ENCODE data around the gene BCKDK. TPM values are rescaled to one million over a fixed set of nuclear protein-coding genes. Genes with fewer than 3 reads are reported as not detected.
"Not testable (repeated sequence)": the region's sequence is repeated elsewhere in the genome, so short reads cannot be mapped to it uniquely, and the experiment has no call there.

The BCKDK gene
- polyA plus RNA-seq, 3 donors = 29.5 to 44.1 (median 42.6) TPM

GRCh38 chr16:31133046-31133501 is 24.9 kb downstream of the BCKDK start:
- no peak for DNase-seq (ENCODE audit: extremely low read depth in 1 of 11, low read depth in 9 of 11, low spot score in 4 of 11)

- DNase-seq (ENCODE audit: extremely low read depth in 1 of 11, low read depth in 9 of 11, low spot score in 4 of 11) = no peak
Measured at GRCh38 chr16:31134091-31134571, 25.9 kb downstream of the BCKDK start.

- peak in 1 of 11 donors; percentile 44 for DNase-seq (ENCODE audit: extremely low read depth in 1 of 11, low read depth in 9 of 11, low spot score in 4 of 11)
Measured at GRCh38 chr16:31134625-31135534, 26.7 kb downstream of the BCKDK start.

DNA sequence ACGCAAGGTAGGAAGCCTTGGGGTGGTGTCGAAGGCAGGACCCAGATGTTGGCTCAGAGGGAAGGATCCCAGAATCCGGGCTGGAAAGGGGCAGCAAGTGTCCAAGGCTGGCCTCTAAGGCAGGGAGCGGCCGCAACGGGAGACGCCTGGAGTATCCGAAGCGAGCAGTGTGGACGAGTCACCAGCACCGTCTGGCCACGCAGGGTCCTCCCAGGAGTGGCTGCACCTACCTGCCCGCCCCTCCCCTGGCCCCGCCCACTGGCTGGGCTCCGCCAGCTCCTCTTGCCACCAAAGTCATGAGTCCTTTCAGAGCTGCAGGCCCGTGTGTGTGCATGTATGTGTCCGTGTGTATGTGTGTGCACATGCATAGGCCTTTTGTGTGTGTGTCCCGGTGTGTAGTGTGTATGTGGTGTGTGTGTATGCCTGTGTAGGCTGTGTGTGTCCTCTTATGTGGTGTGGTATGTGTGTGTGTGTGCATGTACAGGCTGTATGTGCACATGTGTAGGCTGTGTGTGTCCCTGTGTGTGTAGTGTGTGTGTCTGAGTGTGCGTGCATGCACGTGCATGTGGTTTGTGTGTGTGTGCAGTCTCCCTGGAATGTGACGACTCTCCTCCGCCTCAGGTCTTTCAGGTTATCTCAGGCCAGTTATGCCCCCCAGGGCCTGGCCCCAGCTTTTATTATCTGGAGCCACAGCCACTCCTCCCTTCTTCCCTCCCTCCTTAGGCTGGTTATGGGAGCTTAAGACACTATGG is 27.5 kb downstream of the BCKDK start, which contains the start of gene PRSS8:
TSS of gene PRSS8 (minus strand) at position 193 of the 752 bp plus-strand sequence. CDS start 229 bp downstream, outside the sequence.
- DNase-seq (ENCODE audit: extremely low read depth in 1 of 11, low read depth in 9 of 11, low spot score in 4 of 11) = peak in 1 of 11 donors; percentile 27

- DNase-seq (ENCODE audit: extremely low read depth in 1 of 11, low read depth in 9 of 11, low spot score in 4 of 11) = no peak
Measured at GRCh38 chr16:31136287-31136662, 28.1 kb downstream of the BCKDK start.

DNA sequence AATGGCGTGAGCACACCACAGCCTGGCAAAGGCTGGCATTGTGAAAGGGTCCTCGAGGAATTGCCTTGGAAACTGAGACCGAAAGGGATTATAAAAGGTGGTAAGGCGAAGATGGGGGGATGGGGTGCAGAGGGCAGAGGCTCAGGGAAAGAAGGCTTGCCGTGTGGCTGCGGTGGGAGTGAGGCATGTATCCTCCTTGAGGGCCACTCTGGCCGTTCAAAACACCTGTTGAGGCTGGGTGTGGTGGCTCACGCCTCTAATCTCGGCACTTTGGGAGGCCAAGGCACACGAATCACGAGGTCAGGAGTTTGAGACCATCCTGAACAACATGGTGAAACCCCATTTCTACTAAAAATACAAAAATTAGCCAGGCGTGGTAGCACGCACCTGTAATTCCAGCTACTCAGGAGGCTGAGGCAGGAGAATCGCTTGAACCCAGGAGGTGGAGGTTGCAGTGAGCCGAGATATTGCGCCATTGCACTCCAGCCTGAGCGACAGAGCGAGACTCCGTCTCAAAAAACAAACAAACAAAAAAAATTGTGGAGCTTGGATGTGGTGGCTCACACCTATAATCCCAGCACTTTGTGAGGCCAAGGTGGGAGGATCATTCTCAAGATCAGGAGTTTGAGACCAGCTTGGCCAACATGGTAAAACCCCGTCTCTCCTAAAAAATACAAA is 28.8 kb downstream of the BCKDK start:
- DNase-seq (ENCODE audit: extremely low read depth in 1 of 11, low read depth in 9 of 11, low spot score in 4 of 11) = not testable (repeated sequence)

GRCh38 chr16:31138621-31139578 is 30.7 kb downstream of the BCKDK start:
- DNase-seq (ENCODE audit: extremely low read depth in 1 of 11, low read depth in 9 of 11, low spot score in 4 of 11) = peak in 1 of 11 donors; percentile 19

GRCh38 chr16:31141071-31141469 is 32.9 kb downstream of the BCKDK start:
- DNase-seq (ENCODE audit: extremely low read depth in 1 of 11, low read depth in 9 of 11, low spot score in 4 of 11) = not testable (repeated sequence)

- DNase-seq (ENCODE audit: extremely low read depth in 1 of 11, low read depth in 9 of 11, low spot score in 4 of 11) = no peak
Measured at GRCh38 chr16:31141489-31142108, 33.4 kb downstream of the BCKDK start.

DNA sequence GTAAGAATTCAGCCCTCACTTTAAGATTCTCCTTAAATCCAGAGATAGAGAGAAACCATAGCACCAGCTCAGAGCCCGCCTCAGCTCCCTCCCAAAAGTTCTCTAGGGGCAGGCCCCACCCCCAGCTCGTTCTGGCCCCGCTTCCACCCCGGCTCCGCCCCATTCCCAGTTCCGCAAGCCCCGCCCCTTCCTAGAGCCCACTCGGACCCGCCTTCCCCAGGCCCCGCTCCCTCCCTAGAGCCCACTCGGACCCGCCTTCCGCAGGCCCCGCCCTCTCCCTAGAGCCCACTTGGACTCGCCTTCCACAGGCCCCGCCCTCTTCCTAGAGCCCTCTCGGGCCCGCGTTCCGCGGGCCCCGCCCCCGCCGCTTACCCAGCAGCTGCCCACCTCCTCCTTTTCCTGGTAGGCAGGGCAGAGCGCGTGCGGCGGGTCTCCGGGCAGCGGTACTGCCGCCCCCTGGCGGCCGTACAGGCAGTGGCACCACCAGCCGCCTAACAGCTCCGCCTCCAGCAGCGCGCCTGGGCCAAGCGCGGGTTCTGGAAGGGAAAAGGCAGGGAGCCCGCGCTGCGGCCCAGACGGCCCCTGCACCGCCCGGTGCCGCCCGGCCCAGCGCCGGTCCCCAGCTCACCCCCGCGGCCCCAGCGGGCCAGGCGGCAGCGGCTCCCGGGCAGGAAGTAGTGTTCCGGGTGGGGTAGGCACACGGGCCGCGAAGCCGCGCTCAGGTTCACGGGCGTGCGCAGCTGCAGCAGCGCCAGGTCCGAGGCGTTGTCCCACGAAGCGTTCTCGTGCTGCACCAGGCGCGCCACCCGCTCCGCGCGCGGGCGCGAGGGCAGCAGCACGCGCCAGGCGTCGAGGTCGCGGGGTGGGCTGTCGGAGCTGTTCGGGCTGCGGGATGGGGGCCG is 34.2 kb downstream of the BCKDK start:
- peak; percentile 94 to 99 (median 98) for DNase-seq (ENCODE audit: extremely low read depth in 1 of 11, low read depth in 9 of 11, low spot score in 4 of 11)

DNA sequence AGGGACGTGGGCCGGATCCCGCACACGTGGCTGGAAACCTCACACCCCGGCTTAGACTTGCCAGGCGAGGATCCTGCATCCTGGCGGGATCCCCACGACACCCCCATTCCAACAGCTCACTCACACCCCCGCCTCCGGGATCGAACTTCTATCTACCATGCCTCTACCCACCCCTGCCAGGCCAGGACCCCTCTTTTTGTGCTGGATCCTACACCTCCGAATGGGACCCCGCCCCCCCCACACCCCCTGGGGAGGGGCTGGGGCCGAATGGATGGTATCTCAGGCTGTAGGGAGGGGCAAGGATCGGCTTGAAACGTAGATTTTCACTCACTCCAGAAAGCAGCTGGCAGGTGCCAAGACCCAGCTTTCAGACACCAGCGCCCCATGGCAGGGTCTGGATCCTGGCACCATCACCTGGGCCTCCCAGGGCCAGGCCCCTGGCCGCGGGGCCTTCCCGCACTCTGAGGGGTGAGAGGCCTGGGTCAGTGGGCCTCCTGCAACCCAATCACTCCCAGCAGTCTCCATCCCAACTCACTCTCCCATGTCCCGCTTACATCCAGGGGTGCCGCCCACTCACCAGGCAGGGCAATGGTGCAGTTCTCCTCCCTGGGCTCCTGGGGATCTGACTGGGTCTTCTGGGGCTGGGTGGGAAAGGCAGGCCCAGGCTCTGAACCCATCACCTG is 35.0 kb downstream of the BCKDK start:
- DNase-seq (ENCODE audit: extremely low read depth in 1 of 11, low read depth in 9 of 11, low spot score in 4 of 11) = no peak

GRCh38 chr16:31143694-31144148 is 35.5 kb downstream of the BCKDK start:
- no peak for DNase-seq (ENCODE audit: extremely low read depth in 1 of 11, low read depth in 9 of 11, low spot score in 4 of 11)

- DNase-seq (ENCODE audit: extremely low read depth in 1 of 11, low read depth in 9 of 11, low spot score in 4 of 11) = not testable (repeated sequence)
Measured at GRCh38 chr16:31144418-31144817, 36.2 kb downstream of the BCKDK start.

- DNase-seq (ENCODE audit: extremely low read depth in 1 of 11, low read depth in 9 of 11, low spot score in 4 of 11) = no peak
Measured at GRCh38 chr16:31145398-31145990, 37.3 kb downstream of the BCKDK start.

DNA sequence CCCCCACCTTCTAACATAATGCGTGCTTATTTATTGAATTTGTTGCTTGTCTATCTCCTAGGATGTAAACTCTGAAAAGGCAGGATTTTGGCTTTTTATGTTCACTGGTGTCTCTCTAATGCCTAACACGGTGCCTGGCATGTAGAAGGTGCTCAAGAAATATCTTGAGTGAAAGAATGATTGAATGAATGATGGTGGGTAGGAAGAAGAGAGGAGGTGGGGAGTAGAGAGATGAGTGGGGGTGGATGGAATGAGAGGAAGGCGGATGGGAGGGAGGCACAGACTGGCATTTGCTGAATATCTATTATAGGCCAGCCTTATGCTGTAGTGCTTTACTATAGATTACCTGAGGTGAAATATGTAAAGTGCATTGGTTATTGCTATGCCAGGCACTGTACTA is 39.4 kb downstream of the BCKDK start:
- no peak for DNase-seq (ENCODE audit: extremely low read depth in 1 of 11, low read depth in 9 of 11, low spot score in 4 of 11)

GRCh38 chr16:31148281-31148728 is 40.1 kb downstream of the BCKDK start:
- DNase-seq (ENCODE audit: extremely low read depth in 1 of 11, low read depth in 9 of 11, low spot score in 4 of 11) = no peak
